Measurements from ENCODE around the gene KLHDC1.

DNA sequence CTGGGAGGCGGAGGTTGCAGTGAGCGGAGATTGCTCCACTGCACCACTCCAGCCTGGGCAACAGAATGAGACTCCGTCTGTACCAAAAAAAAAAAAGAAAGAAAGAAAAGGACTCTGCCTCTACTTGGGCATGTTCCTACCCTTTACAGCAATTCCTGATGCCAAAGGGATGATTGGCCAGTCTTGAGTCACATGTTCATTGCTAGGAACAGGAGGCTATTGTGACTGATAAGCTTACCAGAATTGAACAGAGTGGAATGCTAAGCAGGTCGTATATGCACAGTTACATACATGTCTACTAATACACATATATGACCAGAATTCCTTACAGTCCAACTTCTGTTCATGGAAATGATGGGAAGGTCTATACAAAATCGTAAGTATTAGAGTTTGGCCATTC, 34.3 kb downstream of the KLHDC1 start:
- TF ChIP-seq TCF12 (IDR thresholded peaks at IDR 0.05) = no peak
- TF ChIP-seq, protein P1, sequence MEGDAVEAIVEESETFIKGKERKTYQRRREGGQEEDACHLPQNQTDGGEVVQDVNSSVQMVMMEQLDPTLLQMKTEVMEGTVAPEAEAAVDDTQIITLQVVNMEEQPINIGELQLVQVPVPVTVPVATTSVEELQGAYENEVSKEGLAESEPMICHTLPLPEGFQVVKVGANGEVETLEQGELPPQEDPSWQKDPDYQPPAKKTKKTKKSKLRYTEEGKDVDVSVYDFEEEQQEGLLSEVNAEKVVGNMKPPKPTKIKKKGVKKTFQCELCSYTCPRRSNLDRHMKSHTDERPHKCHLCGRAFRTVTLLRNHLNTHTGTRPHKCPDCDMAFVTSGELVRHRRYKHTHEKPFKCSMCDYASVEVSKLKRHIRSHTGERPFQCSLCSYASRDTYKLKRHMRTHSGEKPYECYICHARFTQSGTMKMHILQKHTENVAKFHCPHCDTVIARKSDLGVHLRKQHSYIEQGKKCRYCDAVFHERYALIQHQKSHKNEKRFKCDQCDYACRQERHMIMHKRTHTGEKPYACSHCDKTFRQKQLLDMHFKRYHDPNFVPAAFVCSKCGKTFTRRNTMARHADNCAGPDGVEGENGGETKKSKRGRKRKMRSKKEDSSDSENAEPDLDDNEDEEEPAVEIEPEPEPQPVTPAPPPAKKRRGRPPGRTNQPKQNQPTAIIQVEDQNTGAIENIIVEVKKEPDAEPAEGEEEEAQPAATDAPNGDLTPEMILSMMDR (IDR thresholded peaks at IDR 0.05) = no peak
- no peak for TF ChIP-seq RCOR1 (IDR thresholded peaks at IDR 0.05; ENCODE audit: low read length)
- TF ChIP-seq FOXM1 (IDR thresholded peaks at IDR 0.05; ENCODE audit: low read depth) = no peak
- no peak for TF ChIP-seq EP300 (IDR thresholded peaks at IDR 0.05; ENCODE audit: borderline replicate concordance in 1 of 2, low read depth in 1 of 2, low read length in 1 of 2)
- no peak for TF ChIP-seq TAF1 (IDR thresholded peaks at IDR 0.05; ENCODE audit: borderline replicate concordance, low read depth, low read length)
- TF ChIP-seq, protein P2, sequence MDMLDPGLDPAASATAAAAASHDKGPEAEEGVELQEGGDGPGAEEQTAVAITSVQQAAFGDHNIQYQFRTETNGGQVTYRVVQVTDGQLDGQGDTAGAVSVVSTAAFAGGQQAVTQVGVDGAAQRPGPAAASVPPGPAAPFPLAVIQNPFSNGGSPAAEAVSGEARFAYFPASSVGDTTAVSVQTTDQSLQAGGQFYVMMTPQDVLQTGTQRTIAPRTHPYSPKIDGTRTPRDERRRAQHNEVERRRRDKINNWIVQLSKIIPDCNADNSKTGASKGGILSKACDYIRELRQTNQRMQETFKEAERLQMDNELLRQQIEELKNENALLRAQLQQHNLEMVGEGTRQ (IDR thresholded peaks at IDR 0.05; ENCODE audit: borderline replicate concordance, low read depth, low read length) = no peak

Data from SK-N-SH (cell line).